GM23338 (cell line): ENCODE data around the gene KRTAP4-1. TPM values are rescaled to one million over a fixed set of nuclear protein-coding genes. Genes with fewer than 3 reads are reported as not detected.
A peak's percentile ranks its signal among the peaks of the same experiment; 100 is the strongest.

Experiments
- ATAC-seq: fragments of 200-7000 bp; cut with Tn5 transposase; 3 replicates; pipeline ENCODE4 v1.9.1; 2020
- DNase-seq: peaks from one replicate; pipeline ENCODE4 v3.0.0-alpha.2; 2015; ENCODE audit warnings: low spot score
- H2AFZ ChIP-seq: fragments of 200-600 bp; sonication (generic); 2 replicates; pipeline ENCODE4 v1.8.0; 2016; ENCODE audit warnings: antibody characterized with exemption, mild to moderate bottlenecking, moderate library complexity
- H3F3A ChIP-seq: fragments of 200-600 bp; sonication (generic); replicated peaks from 2 replicates; pipeline ENCODE4 v1.8.0; 2017; ENCODE audit warnings: antibody characterized with exemption, mixed run types, low read depth
- H3K27ac ChIP-seq: fragments of 200-600 bp; sonication (generic); 2 replicates; pipeline ENCODE4 v1.6.1; 2016; ENCODE audit warnings: low read depth
- H3K27me3 ChIP-seq: fragments of 200-600 bp; sonication (generic); 2 replicates; pipeline ENCODE4 v1.8.0; 2016; ENCODE audit warnings: mild to moderate bottlenecking, mixed run types, moderate library complexity; ENCODE audit not compliant: insufficient read depth
- H3K36me3 ChIP-seq: fragments of 200-600 bp; sonication (generic); 2 replicates; pipeline ENCODE4 v1.8.0; 2016; ENCODE audit warnings: mild to moderate bottlenecking; ENCODE audit not compliant: insufficient read depth
- H3K4me1 ChIP-seq: fragments of 200-600 bp; sonication (generic); 2 replicates; pipeline ENCODE4 v1.8.0; 2016; ENCODE audit warnings: mild to moderate bottlenecking, moderate library complexity; ENCODE audit not compliant: insufficient read depth
- H3K4me2 ChIP-seq: fragments of 200-600 bp; sonication (generic); 2 replicates; pipeline ENCODE4 v1.7.1; 2017; ENCODE audit warnings: mixed run types
- H3K4me3 ChIP-seq: fragments of 200-600 bp; sonication (generic); 2 replicates; pipeline ENCODE4 v1.6.1; 2016; ENCODE audit warnings: mixed run types
- H3K79me2 ChIP-seq: fragments of 200-600 bp; sonication (generic); replicated peaks from 2 replicates; pipeline ENCODE4 v1.8.0; 2017; ENCODE audit warnings: mild to moderate bottlenecking; ENCODE audit not compliant: insufficient read depth
- H3K9me2 ChIP-seq: fragments of 200-600 bp; sonication (generic); 2 replicates; pipeline ENCODE4 v1.8.0; 2017; ENCODE audit not compliant: insufficient read depth
- H4K20me1 ChIP-seq: fragments of 200-600 bp; sonication (generic); replicated peaks from 2 replicates; pipeline ENCODE4 v1.8.0; 2017; ENCODE audit warnings: mild to moderate bottlenecking; ENCODE audit not compliant: insufficient read depth
- H3K27ac Mint-ChIP-seq: 2 replicates; pipeline ENCODE4 v1.8.0; 2020; ENCODE audit warnings: inconsistent platforms, mild to moderate bottlenecking, moderate library complexity, mixed read lengths
- H3K27me3 Mint-ChIP-seq: 3 replicates; pipeline ENCODE4 v1.8.0; 2022; ENCODE audit warnings: low read depth, mild to moderate bottlenecking, moderate library complexity, mixed read lengths, inconsistent platforms; ENCODE audit not compliant: insufficient read depth, poor library complexity
- H3K36me3 Mint-ChIP-seq: 3 replicates; pipeline ENCODE4 v1.8.0; 2021; ENCODE audit warnings: low read depth, mild to moderate bottlenecking, inconsistent platforms, moderate library complexity, mixed read lengths
- H3K4me1 Mint-ChIP-seq: 3 replicates; pipeline ENCODE4 v1.8.0; 2020; ENCODE audit warnings: mild to moderate bottlenecking, inconsistent platforms, mixed read lengths
- H3K4me3 Mint-ChIP-seq: 3 replicates; pipeline ENCODE4 v1.8.0; 2021; ENCODE audit warnings: moderate library complexity, mild to moderate bottlenecking, inconsistent platforms, mixed read lengths
- H3K9me3 Mint-ChIP-seq: 3 replicates; pipeline ENCODE4 v1.8.0; 2020; ENCODE audit warnings: moderate library complexity, mild to moderate bottlenecking, inconsistent platforms, mixed read lengths
- CTCF ChIP-seq, 2 experiments: fragments of 200-600 bp in 1 of 2; sonication (generic) in 1 of 2; conservative IDR thresholded peaks; 2 replicates each; pipeline versions ENCODE4 v1.5.1 to v1.6.1; 2016 to 2017; ENCODE audit warnings: antibody characterized with exemption in 2 of 2, low read depth in 2 of 2, mild to moderate bottlenecking in 2 of 2, moderate library complexity in 1 of 2
- ETS1 ChIP-seq: IDR thresholded peaks from 2 replicates; pipeline ENCODE4 v1.6.1; 2016; ENCODE audit warnings: antibody characterized with exemption
- JUNB ChIP-seq: IDR thresholded peaks from one replicate; pipeline ENCODE4 v1.6.1; 2016; ENCODE audit warnings: antibody characterized with exemption; ENCODE audit not compliant: unreplicated experiment
- NANOG ChIP-seq: IDR thresholded peaks from 2 replicates; pipeline ENCODE4 v1.6.1; 2016; ENCODE audit warnings: antibody characterized with exemption, borderline replicate concordance
- REST ChIP-seq: IDR thresholded peaks from one replicate; pipeline ENCODE4 v1.6.1; 2018; ENCODE audit warnings: antibody characterized with exemption; ENCODE audit not compliant: unreplicated experiment
- STAT1 ChIP-seq: IDR thresholded peaks from one replicate; pipeline ENCODE4 v1.6.1; 2016; ENCODE audit warnings: antibody characterized with exemption; ENCODE audit not compliant: unreplicated experiment
- ZNF114 ChIP-seq: fragments of 250-450 bp; sonication (Bioruptor Pico); IDR thresholded peaks from 2 replicates; pipeline ENCODE4 v1.5.0; 2020; ENCODE audit warnings: mild to moderate bottlenecking, moderate library complexity
- ZNF462 ChIP-seq: fragments of 250-450 bp; sonication (Bioruptor Pico); IDR thresholded peaks from 2 replicates; pipeline ENCODE4 v1.5.0; 2020; ENCODE audit warnings: mild to moderate bottlenecking, moderate library complexity
- polyA plus RNA-seq: library from polyadenylated mRNA; unstranded; fragments of >200 nt; fragmentation: Nextera tagmentation; extraction: Ambion mirVana; gene quantifications from 2 replicates; pipeline ENCODE4 v1.2.1, GENCODE V29; 2016
- total RNA-seq: library from RNA; depleted of rRNA; stranded (reverse); fragments of >200 nt; shearing (Covaris generic); gene quantifications from 2 replicates; pipeline ENCODE4 v1.2.3, GENCODE V29; 2014

The KRTAP4-1 gene
- total and polyA plus RNA-seq, 2 experiments from 2014 or later = not detected

- no peaks in the 10 kb centered on the region for H3K36me3 ChIP-seq
- Mint-ChIP-seq H3K4me3 (no peak overlapping the region), H3K27me3 (peaks cover 2% of the 10 kb centered on the region), H3K36me3 (no peaks in the 10 kb centered on the region), H3K9me3 (no peaks in the 10 kb centered on the region; the same call in 2 of the 3 replicates), H3K27ac (no peak overlapping the region), H3K4me1 (peaks cover 2% of the 10 kb centered on the region; the same call in 1 of the 3 replicates)
- H3K9me2 ChIP-seq = no peaks in the 10 kb centered on the region
- no peak for TF ChIP-seq ETS1
- TF ChIP-seq CTCF (conservative IDR thresholded peaks at IDR 0.05; ENCODE audit: low read depth in 2 of 2) = no peak
- no peak for TF ChIP-seq STAT1
- no peak for TF ChIP-seq ZNF114 (CRISPR knock-in tag)
- no peak for TF ChIP-seq REST
- no peak for TF ChIP-seq JUNB
- TF ChIP-seq ZNF462 = no peak
- TF ChIP-seq NANOG = no peak
- 0 out of 2 replicates have a peak overlapping the region, but pooled peaks have one; percentile 65 for H2AFZ ChIP-seq
- no peaks in the 10 kb centered on the region for H3K79me2 ChIP-seq
- no peak for ATAC-seq
- H3K27me3 ChIP-seq = no peaks in the 10 kb centered on the region
- no peak overlapping the region for H3K27ac ChIP-seq
- no peak overlapping the region for H3K4me3 ChIP-seq
- H3K4me1 ChIP-seq = no peaks in the 10 kb centered on the region
- DNase-seq = no peak
- H3K4me2 ChIP-seq = no peak overlapping the region
- H3F3A ChIP-seq = no peaks in the 10 kb centered on the region
- H4K20me1 ChIP-seq = no peaks in the 10 kb centered on the region; the same call in 1 of the 2 replicates
Observed at GRCh38 chr17:41171886-41172285, 12.8 kb downstream of the KRTAP4-1 start.
